HL-60 (cell line): ENCODE results near the gene SCG2.

ENCODE experiments used
- CTCF ChIP-seq: IDR thresholded peaks from one replicate; pipeline ENCODE4 v1.5.1; 2011; ENCODE audit warnings: low read length, control low read depth, inconsistent platforms; ENCODE audit not compliant: insufficient read depth
- GABPA ChIP-seq: IDR thresholded peaks from 2 replicates; pipeline ENCODE4 v1.6.1; 2012; ENCODE audit warnings: low read depth
- POLR2AphosphoS5 ChIP-seq: IDR thresholded peaks from 2 replicates; pipeline ENCODE4 v1.6.1; 2012; ENCODE audit warnings: low read depth
- REST ChIP-seq: IDR thresholded peaks from 2 replicates; pipeline ENCODE4 v1.6.1; 2012; ENCODE audit warnings: low read depth; ENCODE audit not compliant: insufficient replicate concordance

- TF ChIP-seq CTCF (no peak), POLR2AphosphoS5 (no peak), GABPA (no peak), REST (no peak)
Observed at GRCh38 chr2:223604231-223604630, 2.1 kb upstream of the SCG2 start.
